ENCODE data around the gene NRG2. TPM values are rescaled to one million over a fixed set of nuclear protein-coding genes. Genes with fewer than 3 reads are reported as not detected.

Gene NRG2
- total and polyA plus RNA-seq, 2 of the 8 experiments (the other 6 are each of a cell fraction or from before 2014, with no cell fraction given), result 0.27 to 0.54 TPM

- no peak overlapping the region for H3K56ac ChIP-seq (replicated peaks; ENCODE audit: insufficient read length, low read depth, low read length)
- H3K79me1 ChIP-seq (ENCODE audit: low read depth, low read length), result no peaks in the 10 kb centered on the region
- H2BK12ac ChIP-seq (ENCODE audit: low read depth, low read length), result no peak overlapping the region
- H3K23me2 ChIP-seq (ENCODE audit: low read depth, low read length), result no peaks in the 10 kb centered on the region
- no peak overlapping the region for H4K8ac ChIP-seq (ENCODE audit: extremely low read depth, insufficient read depth, low read length)
- peak in 1 of 2 experiments; percentile 27 for DNase-seq (ENCODE audit: low read depth in 1 of 2, low spot score in 2 of 2)
- H3K18ac ChIP-seq (ENCODE audit: extremely low read depth, low read length), result no peak overlapping the region
- no peak overlapping the region for H2BK15ac ChIP-seq (ENCODE audit: low read length)
- H2BK5ac ChIP-seq (ENCODE audit: low read depth, low read length), result no peak overlapping the region
- no peak overlapping the region for H3K4ac ChIP-seq (replicated peaks; ENCODE audit: insufficient read length, low read depth, low read length)
- no peak overlapping the region for H4K91ac ChIP-seq (replicated peaks; ENCODE audit: insufficient read length, low read length)
- H2AFZ ChIP-seq (ENCODE audit: low read length), result no peak overlapping the region
- no peak for TF ChIP-seq KDM4A (IDR thresholded peaks at IDR 0.05; ENCODE audit: low read depth, low read length, severe bottlenecking)
- no peak for TF ChIP-seq JUN (IDR thresholded peaks at IDR 0.05; ENCODE audit: low read depth, low read length)
- no peak for TF ChIP-seq MAFK (IDR thresholded peaks at IDR 0.05; ENCODE audit: low read depth, low read length)
- no peak for TF ChIP-seq ZNF274 (IDR thresholded peaks at IDR 0.05; ENCODE audit: borderline replicate concordance, extremely low read depth, low read length)
- TF ChIP-seq, protein P1, sequence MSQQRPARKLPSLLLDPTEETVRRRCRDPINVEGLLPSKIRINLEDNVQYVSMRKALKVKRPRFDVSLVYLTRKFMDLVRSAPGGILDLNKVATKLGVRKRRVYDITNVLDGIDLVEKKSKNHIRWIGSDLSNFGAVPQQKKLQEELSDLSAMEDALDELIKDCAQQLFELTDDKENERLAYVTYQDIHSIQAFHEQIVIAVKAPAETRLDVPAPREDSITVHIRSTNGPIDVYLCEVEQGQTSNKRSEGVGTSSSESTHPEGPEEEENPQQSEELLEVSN (IDR thresholded peaks at IDR 0.05), result no peak
- H3K9ac ChIP-seq (replicated peaks in 1 of 4; ENCODE audit: extremely low read depth in 1 of 4, low read depth in 3 of 4, low read length in 3 of 4), result no peak overlapping the region
- H2AK5ac ChIP-seq (ENCODE audit: low read depth, low read length), result no peak overlapping the region
- no peak overlapping the region for H4K5ac ChIP-seq (ENCODE audit: insufficient read length, low read depth, low read length)
- no peaks in the 10 kb centered on the region for H3K36me3 ChIP-seq (ENCODE audit: control insufficient read depth in 2 of 4, insufficient read depth in 4 of 4, low read length in 3 of 4)
- H3K79me2 ChIP-seq (ENCODE audit: control insufficient read depth in 1 of 2, insufficient read depth in 2 of 2, low read length in 2 of 2), result no peaks in the 10 kb centered on the region
- ChIA-PET POLR2A (ENCODE audit: partially characterized antibody) (no interaction called here), CTCF (ENCODE audit: partially characterized antibody) (interaction anchor here (1.0 to 16.4 kb wide), 8 partner anchors 12 to 145 kb away, joined by 3 to 181 read pairs (median 4); no protein-coding TSS in a partner anchor)
- H2BK20ac ChIP-seq (ENCODE audit: low read length), result no peak overlapping the region
- no peak overlapping the region for H3K27ac ChIP-seq (ENCODE audit: low read depth, low read length)
- WGBS, 2 experiments (ENCODE audit: extremely low coverage in 1 of 2, insufficient coverage in 1 of 2, insufficient read length in 1 of 2, insufficient replicate concordance in 2 of 2, low coverage in 1 of 2, low lambda C conversion rate in 2 of 2, missing lambda C conversion rate in 1 of 2), result 72% methylated on average over 4 of the region's 5 CpGs; no CpG with 5 or more reads in 1 of the 2 experiments
- H3K23ac ChIP-seq (ENCODE audit: insufficient read length), result no peak overlapping the region
- peaks cover 0 to 10% (median 2%) of the 10 kb centered on the region in 4 experiments; a peak in 2 of 7 replicates for H3K27me3 ChIP-seq (replicated peaks in 1 of 4; ENCODE audit: control insufficient read depth in 3 of 4, extremely low read depth in 1 of 4, insufficient read depth in 3 of 4, low read length in 3 of 4)
- H3K9me3 ChIP-seq (ENCODE audit: insufficient read depth in 2 of 2, low read depth in 1 of 2, low read length in 1 of 2), result no peaks in the 10 kb centered on the region
- FAIRE-seq, result no peak
- peaks cover under 1 to 5% (median 2%) of the 10 kb centered on the region in 4 experiments; a peak in 2 of 7 replicates for H3K4me1 ChIP-seq (replicated peaks in 1 of 4; ENCODE audit: control insufficient read depth in 3 of 4, insufficient read depth in 4 of 4, low read length in 3 of 4)
- no peak overlapping the region for H3K4me2 ChIP-seq (ENCODE audit: insufficient read depth in 1 of 2, low read depth in 2 of 2, low read length in 2 of 2)
- peaks cover 0 to 2% of the 10 kb centered on the region in 2 experiments for H4K20me1 ChIP-seq (replicated peaks in 1 of 2; ENCODE audit: control insufficient read depth in 1 of 2, insufficient read depth in 2 of 2, low read length in 2 of 2)
- H3K4me3 ChIP-seq (ENCODE audit: extremely low read depth in 1 of 4, insufficient read depth in 2 of 4, low read depth in 3 of 4, low read length in 4 of 4), result no peak overlapping the region
- no peak overlapping the region for H3K14ac ChIP-seq (ENCODE audit: insufficient read length)
- no peak overlapping the region for H2BK120ac ChIP-seq (replicated peaks; ENCODE audit: low read depth, low read length)
Observed at GRCh38 chr5:139910901-139911300, 132.2 kb downstream of the NRG2 start.

Measured in H1 (cell line).